GM21786 (cell line): ENCODE data around the gene PRKAG1.
A peak's percentile ranks its signal among the peaks of the same experiment; 100 is the strongest.

ENCODE experiments used
- ATAC-seq: cut with Tn5 transposase; IDR thresholded peaks from one replicate; pipeline ENCODE4 v1.9.1; 2021; ENCODE audit not compliant: unreplicated experiment

Gene PRKAG1

GRCh38 chr12:48969833-48970701 lies 48.5 kb downstream of the PRKAG1 start:
- no peak for ATAC-seq

DNA sequence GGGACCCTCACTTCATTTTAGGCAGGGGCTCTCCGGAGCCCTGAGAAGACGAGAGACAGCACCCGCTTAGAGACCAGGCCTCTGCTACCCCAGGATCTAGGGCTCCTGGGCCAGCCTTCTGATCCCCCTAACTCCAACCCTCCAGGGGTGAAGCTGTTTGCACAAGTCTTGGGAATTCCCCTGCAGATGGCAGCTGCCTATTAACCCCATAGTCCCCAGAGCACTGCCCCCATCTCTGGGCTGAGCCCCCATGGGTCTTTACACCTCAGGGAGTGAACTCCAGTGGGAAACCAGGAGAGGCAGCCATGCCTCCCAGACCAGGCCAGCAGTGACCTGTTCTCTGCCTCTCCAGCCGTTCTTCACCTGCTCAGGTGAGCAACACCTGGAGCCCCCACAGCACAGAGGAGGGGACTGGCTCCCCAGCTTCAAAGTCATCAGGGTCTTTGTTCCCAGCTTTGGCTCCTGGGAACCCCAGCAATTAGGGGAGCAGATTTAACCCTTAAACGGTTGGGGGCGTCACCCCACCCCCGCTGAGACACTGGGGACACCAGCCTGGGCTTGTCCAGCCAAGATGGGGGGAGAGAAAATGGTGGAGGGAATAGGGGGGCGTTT lies 49.3 kb downstream of the PRKAG1 start:
- ATAC-seq: no peak

DNA sequence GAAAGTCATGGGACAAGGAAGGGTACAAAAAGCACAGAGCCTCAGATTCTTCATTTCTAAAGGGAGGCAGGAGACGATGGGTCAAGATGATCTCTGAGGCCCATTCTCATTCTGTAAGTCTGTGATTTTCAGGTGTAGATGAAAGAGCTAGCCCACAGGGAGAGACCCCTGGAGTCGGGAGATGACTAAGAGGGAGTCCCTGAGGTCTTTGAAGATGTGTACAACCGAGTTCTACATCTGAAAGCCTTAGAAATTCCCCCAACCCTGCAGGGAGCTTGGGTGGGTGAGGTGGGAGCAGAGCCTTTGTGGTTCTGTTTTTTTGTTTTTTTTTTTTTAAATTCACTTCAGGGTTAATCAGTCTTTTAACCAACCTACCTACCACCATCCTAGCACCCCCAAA lies 50.1 kb downstream of the PRKAG1 start:
- no peak for ATAC-seq

DNA sequence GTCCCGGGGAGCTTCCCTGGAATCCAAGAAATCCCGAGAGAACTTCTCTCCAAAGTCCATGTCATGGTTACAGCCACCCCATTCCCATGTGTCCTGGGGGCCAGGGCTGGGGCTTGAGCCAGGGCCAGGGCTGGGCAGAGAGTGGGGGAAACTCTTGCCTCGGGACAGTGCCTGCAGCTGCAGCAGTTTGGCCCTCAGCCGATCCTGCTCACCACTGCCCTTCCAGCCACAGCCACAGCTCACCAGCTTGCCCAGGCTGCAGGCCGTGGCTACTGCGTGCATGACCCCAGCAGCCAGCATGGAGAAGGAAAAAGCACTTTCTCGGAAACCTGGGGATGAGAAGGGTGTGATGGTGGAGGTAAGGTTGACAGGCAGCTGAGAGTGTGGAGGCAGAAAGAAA lies 50.6 kb downstream of the PRKAG1 start:
- ATAC-seq: no peak

GRCh38 chr12:48966177-48966895 lies 52.2 kb downstream of the PRKAG1 start:
- ATAC-seq: no peak

- ATAC-seq: no peak
Measured at GRCh38 chr12:48965298-48965838, 53.2 kb downstream of the PRKAG1 start.

- no peak for ATAC-seq
Measured at GRCh38 chr12:48961801-48962200, 56.8 kb downstream of the PRKAG1 start.

DNA sequence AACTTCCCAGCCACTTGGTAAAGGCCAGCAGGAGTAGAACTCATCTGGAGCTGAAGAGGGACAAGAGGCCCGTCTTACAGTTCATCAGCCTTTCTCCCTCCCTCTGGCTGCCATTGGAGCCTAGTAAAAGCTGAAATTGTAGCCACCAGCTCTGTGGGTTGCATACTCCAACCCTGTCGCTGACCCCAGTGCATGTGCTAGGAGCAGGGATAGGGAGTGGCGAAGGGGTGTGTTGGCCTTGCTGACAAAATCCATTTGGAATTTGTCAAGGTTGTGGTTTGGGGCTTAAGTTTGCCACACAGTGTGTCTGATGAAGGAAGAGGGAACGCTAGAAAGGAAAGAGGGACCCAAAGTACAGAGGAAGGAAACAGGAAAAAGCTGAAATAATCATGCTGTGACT lies 57.2 kb downstream of the PRKAG1 start:
- no peak for ATAC-seq

- ATAC-seq: no peak
Measured at GRCh38 chr12:48960834-48961233, 57.7 kb downstream of the PRKAG1 start.

GRCh38 chr12:48958049-48958388 lies 60.6 kb downstream of the PRKAG1 start:
- no peak for ATAC-seq

GRCh38 chr12:48957141-48958048 lies 61.2 kb downstream of the PRKAG1 start, which contains the start of gene ARF3:
Gene ARF3, minus strand, starts transcription at chr12:48957487. Its CDS starts 16,392 bp downstream, at chr12:48941095.
- peak; percentile 79 for ATAC-seq

DNA sequence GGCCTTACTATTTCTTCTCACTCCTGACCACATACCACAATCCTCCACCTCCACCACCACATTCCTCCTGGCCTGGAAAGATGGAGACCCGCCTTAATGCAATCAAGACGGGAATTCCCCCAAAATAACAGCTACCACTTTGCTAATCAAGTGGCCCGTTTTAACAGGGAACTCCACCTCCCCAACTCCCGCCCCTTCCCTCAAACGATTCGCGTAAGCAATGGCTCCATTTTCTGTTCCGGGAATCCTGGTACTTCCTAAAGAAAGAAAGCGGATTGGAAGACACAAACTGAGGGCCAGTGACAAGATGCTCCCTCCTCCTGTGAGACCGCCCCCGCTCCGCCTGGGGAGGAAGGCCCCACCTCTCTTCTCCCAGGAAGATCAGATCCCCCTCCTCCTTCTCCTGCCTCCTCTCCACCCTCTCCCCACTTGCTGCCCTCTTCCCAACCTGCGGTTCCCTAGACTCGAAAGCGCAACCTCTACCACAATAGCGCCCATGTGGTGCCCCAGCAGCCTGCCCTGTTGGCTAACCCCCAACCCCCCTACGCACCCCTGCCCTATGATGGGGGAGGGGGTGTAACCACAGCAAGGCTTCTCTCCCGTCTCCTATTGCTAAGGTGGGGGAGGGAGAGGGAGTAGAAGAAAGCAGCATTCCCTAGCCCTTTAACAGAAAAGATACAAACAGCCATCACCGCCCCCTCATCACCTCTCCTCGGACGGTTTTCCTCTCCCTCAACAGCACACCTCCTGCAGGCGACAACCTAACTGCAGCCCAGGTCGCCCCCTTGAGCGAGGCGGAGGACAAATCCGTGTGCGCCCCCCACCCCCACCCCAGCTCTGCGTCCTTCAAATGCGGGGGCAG lies 62.1 kb downstream of the PRKAG1 start:
- peak; percentile 4 for ATAC-seq

- ATAC-seq: no peak
Measured at GRCh38 chr12:48954841-48955501, 63.6 kb downstream of the PRKAG1 start.

DNA sequence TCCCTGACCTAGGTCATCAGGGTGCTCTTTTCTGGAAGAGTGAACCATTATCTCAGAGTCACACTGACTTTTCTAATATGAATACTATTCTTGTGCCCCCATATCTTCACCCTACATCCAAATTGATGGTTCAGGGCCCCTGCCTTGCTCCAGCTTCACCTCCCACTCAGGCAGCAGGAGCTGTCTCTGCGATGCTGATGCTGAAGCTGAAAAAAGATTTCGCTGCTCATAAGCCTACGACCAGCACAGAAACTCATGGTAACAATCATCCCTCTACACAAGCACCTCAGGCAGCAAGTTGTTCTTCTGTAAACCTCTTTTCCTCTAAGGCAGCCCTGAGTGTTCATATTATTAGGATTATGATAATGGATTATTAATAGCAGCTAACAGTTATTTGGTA lies 64.5 kb downstream of the PRKAG1 start:
- ATAC-seq: no peak

DNA sequence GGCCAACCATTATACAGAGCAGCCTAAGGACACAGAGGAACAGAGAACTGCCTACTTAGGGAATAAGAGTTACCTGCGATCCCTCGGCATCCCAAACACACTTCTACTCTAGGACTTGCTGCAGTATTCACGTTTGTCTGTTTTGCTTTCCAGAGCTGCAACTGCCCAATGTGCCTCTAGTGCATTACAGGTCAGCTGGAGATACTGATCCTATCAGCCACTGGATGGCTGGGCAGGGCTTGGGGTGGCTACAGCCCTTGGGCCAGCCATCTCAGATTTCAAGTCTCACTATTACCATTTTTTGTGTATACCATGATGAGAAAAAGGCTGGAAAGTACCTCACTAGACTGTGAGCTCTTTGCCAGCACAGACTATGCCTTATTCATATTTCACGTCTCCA lies 65.9 kb downstream of the PRKAG1 start:
- ATAC-seq: no peak
